NCI-H82 treated with DMSO at 0.1 percent for 48 hours (cell line): Measurements from ENCODE around the gene HAVCR2.

ENCODE experiments used
- DNase-seq: peaks from one replicate; lab custom pipeline; 2025; ENCODE audit not compliant: unreplicated experiment; lab: John Stamatoyannopoulos, UW

The HAVCR2 gene

GRCh38 chr5:157108976-157109375, at the start of gene HAVCR2:
HAVCR2 (minus strand) TSS chr5:157109044; CDS start chr5:157108983, 61 bp downstream.
- DNase-seq = no peak

DNA sequence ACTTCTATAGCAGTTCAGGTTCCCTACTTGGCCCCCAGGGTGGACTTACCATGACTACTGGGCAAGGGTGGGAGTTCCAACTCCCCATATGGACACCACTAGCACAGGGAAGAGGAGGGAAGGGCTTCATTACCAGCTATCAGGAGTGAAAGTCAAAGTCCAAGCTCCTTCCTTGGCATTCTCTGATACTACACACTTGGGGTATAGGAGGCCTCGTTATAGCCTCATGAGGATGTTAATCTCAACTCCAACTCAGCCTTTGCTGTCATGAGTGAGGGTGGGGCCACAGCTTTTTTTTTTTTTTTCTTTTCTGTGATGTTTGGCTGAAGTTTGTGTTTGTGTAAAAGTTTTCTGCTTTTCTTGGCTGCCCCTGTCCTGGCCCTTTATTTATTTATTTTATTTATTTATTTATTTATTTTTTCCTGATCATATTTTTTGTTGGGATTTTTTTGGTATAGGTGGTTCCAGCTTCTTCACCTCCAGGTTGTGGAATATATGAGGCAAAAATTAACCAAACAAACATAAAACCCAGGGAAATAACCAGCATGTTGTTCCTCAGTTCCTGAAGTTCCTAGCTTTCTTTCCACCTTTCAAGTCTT, 48.5 kb upstream of the HAVCR2 start:
- DNase-seq = no peak

- no peak for DNase-seq
Observed at GRCh38 chr5:157155297-157155696, 46.5 kb upstream of the HAVCR2 start.

- no peak for DNase-seq
Observed at GRCh38 chr5:157150995-157151394, 42.2 kb upstream of the HAVCR2 start.

GRCh38 chr5:157148734-157149615, 40.1 kb upstream of the HAVCR2 start:
- peak; percentile 33 for DNase-seq

DNA sequence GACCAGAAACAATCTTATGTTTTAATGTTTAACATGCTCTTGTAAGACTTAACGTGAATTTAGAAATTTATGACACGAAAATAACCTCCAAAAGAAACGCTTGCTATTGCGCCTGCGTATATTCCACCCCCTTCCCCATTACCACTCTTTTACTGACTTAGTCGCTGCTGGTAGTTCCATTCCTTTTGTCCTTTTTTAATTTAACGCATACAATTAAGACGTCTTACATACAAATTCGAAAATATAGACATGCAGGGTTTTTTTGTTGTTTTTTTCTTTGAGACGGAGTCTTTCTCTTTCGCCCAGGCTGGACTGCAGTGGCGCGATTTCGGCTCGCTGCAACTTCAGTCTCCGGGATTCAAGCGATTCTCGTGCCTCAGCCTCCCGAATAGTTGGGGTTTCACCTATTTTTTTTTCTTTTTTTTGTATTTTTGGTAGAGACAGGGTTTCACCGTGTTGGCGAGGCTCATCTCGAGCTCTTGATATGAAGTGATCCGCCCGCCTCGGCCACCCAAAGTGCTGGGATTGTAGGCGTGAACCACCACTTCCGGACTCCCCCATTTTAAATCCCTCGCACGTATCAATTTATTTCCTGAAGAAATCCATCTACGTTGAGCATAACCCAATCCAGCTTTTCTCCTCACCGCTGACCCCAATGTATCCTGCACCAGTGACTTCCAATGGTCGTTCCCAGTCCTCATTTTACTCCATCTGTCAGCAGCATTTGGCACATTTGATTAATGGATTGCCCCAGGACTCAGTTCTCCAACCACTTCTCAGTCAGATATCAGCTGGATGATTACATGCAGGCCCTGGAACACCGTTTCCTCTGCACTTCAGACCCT, 34.5 kb upstream of the HAVCR2 start:
- DNase-seq = peak; percentile 87

GRCh38 chr5:157142317-157143126, 33.7 kb upstream of the HAVCR2 start, which contains the start of gene MED7:
MED7 (minus strand) TSS chr5:157142865; CDS start chr5:157139431, 3,434 bp downstream.
- DNase-seq = peak; percentile 96

DNA sequence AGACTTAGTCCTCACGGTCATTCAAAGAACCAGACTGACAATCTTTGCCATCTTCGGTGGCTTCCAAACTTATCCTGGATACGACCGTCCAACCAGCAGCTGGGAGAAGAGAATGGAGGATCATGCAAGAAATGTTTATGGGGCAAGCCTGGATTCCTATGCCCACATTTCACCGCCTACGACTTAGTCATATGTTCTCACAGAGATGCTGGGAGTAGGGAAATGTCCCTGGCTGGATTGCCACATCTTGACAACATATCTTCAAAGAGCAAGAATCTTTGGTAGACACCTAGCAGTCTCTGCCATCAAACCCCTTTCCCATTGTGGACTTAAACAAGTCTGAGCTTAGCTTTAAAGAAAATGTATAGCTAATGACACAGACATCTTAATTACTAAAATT, 28.8 kb upstream of the HAVCR2 start:
- no peak for DNase-seq

- no peak for DNase-seq
Observed at GRCh38 chr5:157132281-157132612, 23.4 kb upstream of the HAVCR2 start.

DNA sequence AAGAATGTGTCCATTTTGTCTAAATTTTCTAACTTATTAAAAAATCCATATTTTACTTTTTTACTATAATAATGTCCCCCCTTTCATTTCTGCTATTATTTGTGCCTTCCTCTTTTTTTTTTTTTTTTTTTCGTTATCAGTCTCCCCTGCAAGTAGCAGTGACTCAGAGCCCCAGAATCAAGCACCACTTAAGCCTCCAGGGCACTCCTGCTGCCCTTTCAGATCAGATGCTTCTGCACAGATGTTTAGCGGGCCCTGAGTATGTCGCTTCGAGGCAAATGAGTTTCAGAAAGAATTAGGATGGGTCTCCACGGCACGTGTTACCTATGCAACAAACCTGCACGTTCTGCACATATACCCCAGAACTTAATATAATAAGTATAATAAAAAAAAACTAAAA, 22.1 kb upstream of the HAVCR2 start:
- no peak for DNase-seq

GRCh38 chr5:157121709-157122108, 12.9 kb upstream of the HAVCR2 start:
- DNase-seq = no peak

DNA sequence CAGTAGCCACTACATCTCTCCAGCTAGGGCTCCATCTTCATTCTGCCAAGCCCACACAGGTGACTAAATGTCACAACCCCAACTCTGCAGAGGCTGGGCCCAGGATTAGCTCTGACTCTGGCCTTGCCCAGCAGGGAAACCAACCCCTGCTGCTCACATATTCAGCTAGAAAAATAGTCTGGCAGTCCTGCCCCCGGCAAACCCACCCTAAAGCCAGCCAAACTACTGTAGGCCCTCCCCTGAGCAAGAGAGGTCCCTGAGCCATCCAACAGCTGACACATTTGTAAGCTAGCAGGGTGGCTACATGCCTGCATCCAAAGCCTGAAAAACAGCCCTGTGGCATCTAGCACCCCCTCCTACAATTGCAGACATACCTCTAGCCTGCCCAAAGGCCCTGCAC, 11.3 kb upstream of the HAVCR2 start:
- no peak for DNase-seq

DNA sequence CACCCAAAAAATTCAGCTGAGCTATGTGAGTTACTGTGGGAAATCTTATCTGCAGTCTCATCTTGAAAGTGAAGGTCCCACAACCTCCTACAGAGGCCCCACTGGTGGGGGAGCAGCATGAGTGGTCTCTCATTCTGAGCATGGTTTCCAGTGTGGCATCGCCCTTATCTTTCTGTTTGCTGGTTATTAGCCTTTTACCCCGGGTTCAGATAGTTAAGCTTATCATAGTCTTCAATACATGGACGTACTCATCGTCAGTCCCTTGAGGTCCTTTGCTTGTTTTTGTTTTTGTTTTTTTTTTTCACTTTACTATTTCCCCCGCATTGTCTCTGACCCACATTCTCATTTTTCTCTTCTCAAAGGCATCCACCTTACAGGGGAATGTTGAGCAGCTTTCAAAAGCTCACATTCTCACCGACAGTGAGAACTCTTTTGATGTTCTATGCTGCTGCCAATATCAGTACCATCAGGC, 7.7 kb upstream of the HAVCR2 start:
- no peak for DNase-seq

DNA sequence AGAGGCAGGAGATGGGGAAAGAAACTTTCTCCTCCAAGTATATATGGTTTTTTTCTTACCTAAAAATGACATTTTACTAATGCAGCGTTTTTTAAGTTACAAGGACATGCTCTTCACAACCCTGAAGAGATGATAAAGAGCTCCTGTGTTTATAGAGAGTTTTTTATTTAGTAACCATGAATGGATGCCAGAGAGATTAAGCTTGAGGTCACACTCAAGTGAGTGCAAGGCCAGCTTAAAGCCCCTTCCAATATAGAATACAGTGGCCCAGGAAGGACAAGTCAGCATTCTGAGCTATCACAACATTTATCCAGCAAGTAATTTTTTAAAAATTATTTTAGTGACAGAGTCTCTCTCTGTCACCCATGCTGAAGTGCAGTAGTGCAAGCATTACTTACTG, 6.7 kb upstream of the HAVCR2 start:
- DNase-seq = no peak

DNA sequence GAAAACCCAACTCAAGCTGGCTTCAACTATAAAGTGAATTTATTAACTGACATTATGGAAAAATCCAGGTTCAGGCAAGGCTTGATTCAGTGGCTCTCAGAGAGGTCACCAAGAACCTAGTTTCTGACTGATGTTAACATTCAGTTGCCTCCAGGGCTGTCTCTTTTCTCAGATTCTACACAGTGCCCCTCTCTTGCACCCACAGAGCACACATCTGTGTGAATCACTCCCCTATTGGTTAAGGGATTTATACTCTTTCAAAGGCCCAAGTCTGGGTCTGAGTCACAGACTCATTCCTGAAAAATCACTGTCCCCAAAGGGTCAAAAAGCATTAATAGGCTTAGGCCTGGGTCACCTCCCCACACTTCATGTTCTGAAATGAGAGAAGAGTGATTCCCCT, 6.2 kb upstream of the HAVCR2 start:
- DNase-seq = no peak

DNA sequence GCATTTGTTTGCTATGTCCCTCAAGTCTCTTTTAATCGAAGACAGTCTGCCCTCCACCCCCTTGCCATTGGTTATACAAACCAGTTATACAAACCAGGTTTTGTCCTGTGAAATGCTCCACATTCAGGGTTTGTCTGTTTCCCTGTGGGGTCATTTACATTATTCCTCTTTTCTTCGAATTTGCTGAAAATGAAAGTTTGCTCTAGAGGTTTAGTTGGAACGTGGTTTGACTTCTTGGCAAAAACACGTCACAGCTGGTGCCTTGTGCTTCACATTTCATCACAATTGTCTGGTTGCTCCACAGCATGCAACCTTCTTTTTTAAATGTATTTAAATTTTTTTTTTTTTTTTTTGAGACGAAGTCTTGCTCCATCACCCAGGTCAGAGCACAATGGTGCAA, 4.2 kb upstream of the HAVCR2 start:
- no peak for DNase-seq

GRCh38 chr5:157109744-157110143, 900 bp upstream of the HAVCR2 start:
- no peak for DNase-seq

GRCh38 chr5:157107508-157107907, 1.3 kb downstream of the HAVCR2 start:
- DNase-seq = no peak

- DNase-seq = no peak
Observed at GRCh38 chr5:157106630-157107461, 2.0 kb downstream of the HAVCR2 start.

GRCh38 chr5:157100140-157100679, 8.6 kb downstream of the HAVCR2 start:
- no peak for DNase-seq
